HTR-8/SVneo (cell line): ENCODE measurements around the gene OR4D11.
"Not testable (repeated sequence)": the region's sequence is repeated elsewhere in the genome, so short reads cannot be mapped to it uniquely, and the experiment has no call there.

Experiments
- DNase-seq: peaks from one replicate; pipeline ENCODE4 v3.0.0; 2011; ENCODE audit warnings: low spot score, mixed read lengths; ENCODE audit not compliant: insufficient read length
- FAIRE-seq: peaks from 2 replicates; lab custom pipeline; 2011; peaks lifted over from hg19 to GRCh38; lab: Jason Lieb, UNC

OR4D11 gene

GRCh38 chr11:59545179-59546020 is 42.0 kb downstream of the OR4D11 start:
- FAIRE-seq = peak; percentile 81

GRCh38 chr11:59547605-59548308 is 44.4 kb downstream of the OR4D11 start:
- not testable (repeated sequence) for FAIRE-seq, DNase-seq

More at GRCh38 chr11:59545179-59546020, 42.0 kb downstream of the OR4D11 start:
- peak; percentile 75 for DNase-seq

- DNase-seq (no peak), FAIRE-seq (no peak)
Measured at GRCh38 chr11:59548309-59548656, 44.9 kb downstream of the OR4D11 start.

GRCh38 chr11:59550368-59550841 is 47.0 kb downstream of the OR4D11 start:
- FAIRE-seq = no peak
- DNase-seq = peak; percentile 48

GRCh38 chr11:59550842-59551658 is 47.7 kb downstream of the OR4D11 start:
- no peak for FAIRE-seq
- DNase-seq = no peak

- no peak for DNase-seq
- FAIRE-seq = no peak
Measured at GRCh38 chr11:59551659-59552521, 48.5 kb downstream of the OR4D11 start.

GRCh38 chr11:59552844-59553243 is 49.5 kb downstream of the OR4D11 start:
- FAIRE-seq = no peak
- no peak for DNase-seq

- DNase-seq (no peak), FAIRE-seq (no peak)
Measured at GRCh38 chr11:59553323-59553722, 49.9 kb downstream of the OR4D11 start.
